ENCODE results near the gene PDGFRB. TPM values are rescaled to one million over a fixed set of nuclear protein-coding genes. Genes with fewer than 3 reads are reported as not detected.
A peak's percentile ranks its signal among the peaks of the same experiment; 100 is the strongest.

PDGFRB gene
- total RNA-seq, 4 donors from 2014 or later = 33.9 to 88.7 (median 41.7) TPM

GRCh38 chr5:150157168-150157567, 1.5 kb upstream of the PDGFRB start:
- no peak for DNase-seq (ENCODE audit: low spot score in 2 of 2)
- no peak overlapping the region for H3K4me3 ChIP-seq (ENCODE audit: low read depth, poor library complexity, severe bottlenecking)
- 69 to 72% methylated on average over 3 of the region's 3 CpGs for WGBS, 2 donors
- intact Hi-C loops (cut with DNase I; ENCODE audit: low total_unique reads) = no loop called here
- TF ChIP-seq CTCF (IDR thresholded peaks at IDR 0.05) (no peak), POLR2A (IDR thresholded peaks at IDR 0.05) (no peak)

GRCh38 chr5:150156540-150156939, 895 bp upstream of the PDGFRB start:
- 66 to 74% methylated on average over 4 of the region's 4 CpGs for WGBS, 2 donors
- DNase-seq (ENCODE audit: low spot score in 2 of 2) = no peak
- no peak overlapping the region for H3K4me3 ChIP-seq (ENCODE audit: low read depth, poor library complexity, severe bottlenecking)
- intact Hi-C loops (cut with DNase I; ENCODE audit: low total_unique reads) = no loop called here
- no peak for TF ChIP-seq POLR2A (IDR thresholded peaks at IDR 0.05)
- TF ChIP-seq CTCF (IDR thresholded peaks at IDR 0.05) = no peak

- WGBS, 2 donors = 11 to 12% methylated on average over 9 of the region's 9 CpGs
- TF ChIP-seq POLR2A (IDR thresholded peaks at IDR 0.05) (no peak), CTCF (IDR thresholded peaks at IDR 0.05) (no peak)
- H3K4me3 ChIP-seq (ENCODE audit: low read depth, poor library complexity, severe bottlenecking) = no peak overlapping the region
- intact Hi-C loops (cut with DNase I; ENCODE audit: low total_unique reads) = no loop called here
- no peak for DNase-seq (ENCODE audit: low spot score in 2 of 2)
Measured at GRCh38 chr5:150156027-150156368, 353 bp upstream of the PDGFRB start.

- H3K4me3 ChIP-seq (ENCODE audit: low read depth, poor library complexity, severe bottlenecking) = peak overlapping the region; percentile 40
- intact Hi-C loops (cut with DNase I; ENCODE audit: low total_unique reads) = no loop called here
- no peak for DNase-seq (ENCODE audit: low spot score in 2 of 2)
- TF ChIP-seq CTCF (IDR thresholded peaks at IDR 0.05) (no peak), POLR2A (IDR thresholded peaks at IDR 0.05) (no peak)
- WGBS, 2 donors = 45 to 54% methylated on average over 7 of the region's 7 CpGs
Measured at GRCh38 chr5:150154618-150155128, 972 bp downstream of the PDGFRB start.

GRCh38 chr5:150153957-150154617, 1.6 kb downstream of the PDGFRB start:
- no peak for DNase-seq (ENCODE audit: low spot score in 2 of 2)
- TF ChIP-seq POLR2A (IDR thresholded peaks at IDR 0.05) (no peak), CTCF (IDR thresholded peaks at IDR 0.05) (no peak)
- WGBS, 2 donors = 52% methylated on average over 9 of the region's 9 CpGs
- intact Hi-C loops (cut with DNase I; ENCODE audit: low total_unique reads) = no loop called here
- peak overlapping the region; percentile 40 for H3K4me3 ChIP-seq (ENCODE audit: low read depth, poor library complexity, severe bottlenecking)

GRCh38 chr5:150153483-150153882, 2.2 kb downstream of the PDGFRB start:
- no peak overlapping the region for H3K4me3 ChIP-seq (ENCODE audit: low read depth, poor library complexity, severe bottlenecking)
- intact Hi-C loops (cut with DNase I; ENCODE audit: low total_unique reads) = no loop called here
- no peak for DNase-seq (ENCODE audit: low spot score in 2 of 2)
- no peak for TF ChIP-seq CTCF (IDR thresholded peaks at IDR 0.05)
- TF ChIP-seq POLR2A (IDR thresholded peaks at IDR 0.05) = no peak
- WGBS, 2 donors = 70 to 73% methylated on average over 2 of the region's 2 CpGs
